CD4-positive, alpha-beta memory T cell (primary cell): ENCODE measurements around the gene MACC1. TPM values are rescaled to one million over a fixed set of nuclear protein-coding genes. Genes with fewer than 3 reads are reported as not detected.

Experiments used
- CTCF ChIA-PET: fragments of 350-600 bp; sonication (Branson Sonifier 250); formaldehyde crosslinking; loops from one replicate; lab custom pipeline; 2021; ENCODE audit warnings: inconsistent platforms; ENCODE audit not compliant: partially characterized antibody; lab: Charles Lee
- POLR2A ChIA-PET: fragments of 350-600 bp; sonication (Branson Sonifier 250); formaldehyde crosslinking; loops from one replicate; lab custom pipeline; 2021; ENCODE audit not compliant: partially characterized antibody; lab: Charles Lee
- DNase-seq, 5 donors: peaks; one replicate each; pipeline versions ENCODE4 v3.0.0 to v3.0.0-alpha.2; 2020 to 2022; ENCODE audit warnings: mixed read lengths in 1 of 5
- H3K27ac ChIP-seq: one replicate; pipeline ENCODE4 v1.7.0; 2013; ENCODE audit warnings: low read depth, low read length
- H3K27me3 ChIP-seq: 2 replicates; pipeline ENCODE4 v1.7.0; 2013; ENCODE audit warnings: mild to moderate bottlenecking, low read length, moderate library complexity; ENCODE audit not compliant: insufficient read depth
- H3K36me3 ChIP-seq: 2 replicates; pipeline ENCODE4 v1.7.0; 2013; ENCODE audit warnings: mild to moderate bottlenecking, low read length, moderate library complexity; ENCODE audit not compliant: insufficient read depth
- H3K4me1 ChIP-seq: 2 replicates; pipeline ENCODE4 v1.7.0; 2013; ENCODE audit warnings: mild to moderate bottlenecking, low read length, moderate library complexity; ENCODE audit not compliant: insufficient read depth
- H3K4me3 ChIP-seq, 2 donors: one replicate each; pipeline ENCODE4 v1.7.0; 2013; ENCODE audit warnings: low read length in 2 of 2, mild to moderate bottlenecking in 1 of 2
- H3K9me3 ChIP-seq, 2 donors: one replicate each; pipeline ENCODE4 v1.7.0; 2013; ENCODE audit warnings: low read length in 2 of 2, control low read depth in 1 of 2; ENCODE audit not compliant: control insufficient read depth in 1 of 2
- H3K27ac Mint-ChIP-seq, 7 donors: one replicate each; pipeline ENCODE4 v1.8.0; 2020 to 2021; ENCODE audit warnings: mixed read lengths in 7 of 7, mild to moderate bottlenecking in 6 of 7, inconsistent platforms in 3 of 7, moderate library complexity in 3 of 7
- H3K27me3 Mint-ChIP-seq, 2 donors: one replicate each; pipeline ENCODE4 v1.8.0; 2020 to 2021; ENCODE audit warnings: mixed read lengths in 2 of 2
- H3K36me3 Mint-ChIP-seq, 2 donors: one replicate each; pipeline ENCODE4 v1.8.0; 2020 to 2021; ENCODE audit warnings: mixed read lengths in 2 of 2, inconsistent platforms in 1 of 2, mild to moderate bottlenecking in 1 of 2
- H3K4me1 Mint-ChIP-seq, 4 donors: one replicate each; pipeline ENCODE4 v1.8.0; 2020 to 2021; ENCODE audit warnings: mixed read lengths in 4 of 4, mild to moderate bottlenecking in 1 of 4
- H3K4me3 Mint-ChIP-seq, 8 donors: one replicate each; pipeline ENCODE4 v1.8.0; 2020 to 2021; ENCODE audit warnings: mixed read lengths in 8 of 8, mild to moderate bottlenecking in 7 of 8, moderate library complexity in 6 of 8, inconsistent platforms in 3 of 8
- H3K9me3 Mint-ChIP-seq, 8 donors: one replicate each; pipeline ENCODE4 v1.8.0; 2020 to 2021; ENCODE audit warnings: mixed read lengths in 8 of 8, mild to moderate bottlenecking in 5 of 8, inconsistent platforms in 3 of 8, moderate library complexity in 1 of 8
- intact Hi-C: fragments of 100-400 bp; cut with micrococcal nuclease; formaldehyde crosslinking; loops from one replicate; pipeline ENCODE4 v1.15.1; 2023
- polyA plus RNA-seq, 2 donors: library from polyadenylated mRNA; unstranded; fragments of 300-500 nt; fragmentation: Illumina TruSeq; gene quantifications; one replicate each; pipeline ENCODE4 v1.2.3, GENCODE V29; 2021
- total RNA-seq, 2 experiments: library from RNA; stranded (reverse); gene quantifications; one replicate each; pipeline ENCODE4 v1.2.3, GENCODE V29; 2021

Gene MACC1
- total and polyA plus RNA-seq, 4 experiments from 2014 or later, result 0.05 to 0.09 TPM; not detected in 2

- Mint-ChIP-seq H3K36me3 (no peaks in the 10 kb centered on the region), H3K27ac (no peak overlapping the region), H3K4me1 (no peaks in the 10 kb centered on the region), H3K27me3 (no peaks in the 10 kb centered on the region), H3K9me3 (peaks cover 0 to 3% (median 0%) of the 10 kb centered on the region in 8 donors), H3K4me3 (no peak overlapping the region)
- H3K27ac ChIP-seq, result no peak overlapping the region
- no peaks in the 10 kb centered on the region for H3K27me3 ChIP-seq
- no peak for DNase-seq
- POLR2A ChIA-PET, result no interaction called here
- intact Hi-C loops, result no loop called here
- no peaks in the 10 kb centered on the region for H3K9me3 ChIP-seq
- no peaks in the 10 kb centered on the region for H3K36me3 ChIP-seq
- CTCF ChIA-PET, result no interaction called here
- no peak overlapping the region for H3K4me3 ChIP-seq
- no peaks in the 10 kb centered on the region for H3K4me1 ChIP-seq
Observed at GRCh38 chr7:20157456-20157855, 59.7 kb downstream of the MACC1 start.

- H3K4me1 ChIP-seq, result no peaks in the 10 kb centered on the region
- Mint-ChIP-seq H3K4me1 (no peaks in the 10 kb centered on the region), H3K27ac (no peak overlapping the region), H3K9me3 (peaks cover 0 to 5% (median 0%) of the 10 kb centered on the region in 8 donors), H3K4me3 (no peak overlapping the region), H3K36me3 (no peaks in the 10 kb centered on the region), H3K27me3 (no peaks in the 10 kb centered on the region)
- no peaks in the 10 kb centered on the region for H3K36me3 ChIP-seq
- H3K9me3 ChIP-seq, result no peaks in the 10 kb centered on the region
- H3K4me3 ChIP-seq, result no peak overlapping the region
- CTCF ChIA-PET, result no interaction called here
- POLR2A ChIA-PET, result no interaction called here
- H3K27ac ChIP-seq, result no peak overlapping the region
- intact Hi-C loops, result no loop called here
- no peak for DNase-seq
- no peaks in the 10 kb centered on the region for H3K27me3 ChIP-seq
Observed at GRCh38 chr7:20153999-20154398, 63.2 kb downstream of the MACC1 start.

- Mint-ChIP-seq H3K27me3 (no peaks in the 10 kb centered on the region), H3K4me3 (no peak overlapping the region), H3K4me1 (no peaks in the 10 kb centered on the region), H3K9me3 (peaks cover 0 to 5% (median 0%) of the 10 kb centered on the region in 8 donors), H3K36me3 (no peaks in the 10 kb centered on the region), H3K27ac (no peak overlapping the region)
- Histone ChIP-seq H3K27ac (no peak overlapping the region), H3K36me3 (no peaks in the 10 kb centered on the region), H3K27me3 (no peaks in the 10 kb centered on the region), H3K4me3 (no peak overlapping the region), H3K4me1 (no peaks in the 10 kb centered on the region), H3K9me3 (no peaks in the 10 kb centered on the region)
- ChIA-PET POLR2A (no interaction called here), CTCF (no interaction called here)
- intact Hi-C loops, result no loop called here
- no peak for DNase-seq
Observed at GRCh38 chr7:20153567-20153966, 63.6 kb downstream of the MACC1 start.

- Histone ChIP-seq H3K4me3 (no peak overlapping the region), H3K27ac (no peak overlapping the region), H3K27me3 (no peaks in the 10 kb centered on the region), H3K9me3 (no peaks in the 10 kb centered on the region), H3K36me3 (no peaks in the 10 kb centered on the region), H3K4me1 (no peaks in the 10 kb centered on the region)
- DNase-seq, result no peak
- intact Hi-C loops, result no loop called here
- ChIA-PET POLR2A (no interaction called here), CTCF (no interaction called here)
- Mint-ChIP-seq H3K27me3 (no peaks in the 10 kb centered on the region), H3K27ac (no peak overlapping the region), H3K4me3 (no peak overlapping the region), H3K36me3 (no peaks in the 10 kb centered on the region), H3K9me3 (peaks cover 0 to 5% (median 0%) of the 10 kb centered on the region in 8 donors), H3K4me1 (no peaks in the 10 kb centered on the region)
Observed at GRCh38 chr7:20152511-20152910, 64.7 kb downstream of the MACC1 start.

DNA sequence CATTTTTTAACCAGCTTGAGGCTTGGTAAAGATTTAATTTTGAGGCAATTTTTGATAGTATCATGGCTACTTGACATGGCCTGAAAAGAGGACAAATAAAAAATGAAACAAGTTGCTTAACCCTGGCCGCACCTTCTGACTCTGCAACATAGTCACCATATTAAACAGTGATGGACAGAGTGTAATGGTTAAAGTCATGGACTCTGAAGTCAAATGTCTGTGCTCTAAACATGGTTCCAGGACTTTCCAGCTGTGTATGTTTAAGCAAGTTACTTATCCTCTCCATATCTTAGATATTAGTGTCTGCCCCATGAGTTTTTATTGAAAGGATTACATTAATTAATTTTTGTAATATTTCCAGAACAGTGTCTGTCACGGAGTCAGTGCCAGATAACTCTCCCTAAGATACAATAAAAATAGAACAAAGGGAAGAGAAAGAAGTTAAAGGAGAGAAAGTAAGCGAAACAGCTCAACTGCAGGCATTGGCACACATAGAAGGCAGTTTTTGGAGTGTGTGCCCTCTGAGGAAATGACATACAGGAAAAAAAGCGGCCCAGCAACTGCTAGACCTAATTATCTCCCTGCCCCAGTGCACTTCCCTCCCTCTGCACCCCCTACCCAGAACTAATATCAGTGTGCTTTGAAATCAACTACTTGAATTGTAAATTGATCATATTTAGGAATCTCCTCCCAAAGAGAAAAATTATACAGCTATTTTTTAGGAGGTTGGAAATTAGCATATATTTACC lies 65.3 kb downstream of the MACC1 start:
- Histone ChIP-seq H3K4me1 (no peaks in the 10 kb centered on the region), H3K27ac (no peak overlapping the region), H3K27me3 (no peaks in the 10 kb centered on the region), H3K9me3 (no peaks in the 10 kb centered on the region), H3K36me3 (no peaks in the 10 kb centered on the region), H3K4me3 (no peak overlapping the region)
- ChIA-PET CTCF (no interaction called here), POLR2A (no interaction called here)
- Mint-ChIP-seq H3K4me1 (no peaks in the 10 kb centered on the region), H3K36me3 (no peaks in the 10 kb centered on the region), H3K27ac (no peak overlapping the region), H3K4me3 (no peak overlapping the region), H3K9me3 (peaks cover 0 to 5% (median 0%) of the 10 kb centered on the region in 8 donors), H3K27me3 (no peaks in the 10 kb centered on the region)
- DNase-seq, result no peak
- intact Hi-C loops, result no loop called here

DNA sequence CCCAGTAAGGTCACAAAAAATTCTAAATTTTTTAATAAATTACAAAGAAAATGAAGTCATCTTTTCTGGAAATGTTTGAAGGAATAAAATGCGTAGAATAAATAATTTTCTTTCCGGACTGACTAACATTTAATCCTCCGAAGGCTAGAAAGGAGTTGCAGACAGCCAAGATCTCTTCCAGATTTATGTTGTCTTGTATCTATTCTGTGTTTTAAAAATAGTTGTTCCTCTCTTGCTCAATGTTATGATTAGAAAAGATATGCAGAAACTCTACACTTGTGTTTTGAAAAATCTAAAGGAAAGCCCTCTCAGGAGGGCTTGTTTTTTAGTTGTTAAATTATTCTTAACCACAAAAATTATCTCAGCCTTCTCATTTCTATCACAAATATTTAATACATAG lies 70.7 kb downstream of the MACC1 start:
- no peaks in the 10 kb centered on the region for H3K36me3 Mint-ChIP-seq
- H3K27ac Mint-ChIP-seq, result no peak overlapping the region
- peaks cover 0 to 2% (median 0%) of the 10 kb centered on the region in 4 donors for H3K4me1 Mint-ChIP-seq
- ChIA-PET POLR2A (no interaction called here), CTCF (no interaction called here)
- intact Hi-C loops, result no loop called here
- Histone ChIP-seq H3K4me3 (no peak overlapping the region), H3K27me3 (no peaks in the 10 kb centered on the region), H3K27ac (no peak overlapping the region), H3K36me3 (no peaks in the 10 kb centered on the region), H3K9me3 (no peaks in the 10 kb centered on the region), H3K4me1 (no peaks in the 10 kb centered on the region)
- no peak for DNase-seq
- peaks cover 0 to 5% (median 0%) of the 10 kb centered on the region in 8 donors for H3K9me3 Mint-ChIP-seq
- H3K4me3 Mint-ChIP-seq, result no peak overlapping the region
- no peaks in the 10 kb centered on the region for H3K27me3 Mint-ChIP-seq

- no peak overlapping the region for H3K4me3 ChIP-seq
- no peak for DNase-seq
- no peaks in the 10 kb centered on the region for H3K4me1 ChIP-seq
- no peaks in the 10 kb centered on the region for H3K27me3 ChIP-seq
- Mint-ChIP-seq H3K27ac (no peak overlapping the region), H3K4me1 (peaks cover 0 to 2% (median 0%) of the 10 kb centered on the region in 4 donors), H3K9me3 (peaks cover 0 to 5% (median 0%) of the 10 kb centered on the region in 8 donors), H3K36me3 (no peaks in the 10 kb centered on the region), H3K27me3 (no peaks in the 10 kb centered on the region), H3K4me3 (no peak overlapping the region)
- H3K9me3 ChIP-seq, result no peaks in the 10 kb centered on the region
- intact Hi-C loops, result no loop called here
- ChIA-PET CTCF (no interaction called here), POLR2A (no interaction called here)
- H3K36me3 ChIP-seq, result no peaks in the 10 kb centered on the region
- H3K27ac ChIP-seq, result no peak overlapping the region
Observed at GRCh38 chr7:20144801-20145200, 72.4 kb downstream of the MACC1 start.
